NCI-H1417 (cell line): ENCODE results near the gene SLC39A11.
A peak's percentile ranks its signal among the peaks of the same experiment; 100 is the strongest.
"Not testable (repeated sequence)": the region's sequence is repeated elsewhere in the genome, so short reads cannot be mapped to it uniquely, and the experiment has no call there.

Experiments used
- DNase-seq, 3 experiments: peaks; one replicate each; lab custom pipeline; 2025; lab: John Stamatoyannopoulos, UW

The SLC39A11 gene

GRCh38 chr17:72916991-72917390 is 175.5 kb downstream of the SLC39A11 start:
- no peak for DNase-seq

GRCh38 chr17:72915625-72916081 is 176.8 kb downstream of the SLC39A11 start:
- no peak for DNase-seq

GRCh38 chr17:72913142-72913682 is 179.3 kb downstream of the SLC39A11 start:
- DNase-seq = no peak

- DNase-seq = no peak
Measured at GRCh38 chr17:72906306-72906705, 186.2 kb downstream of the SLC39A11 start.

- no peak for DNase-seq
Measured at GRCh38 chr17:72903522-72903921, 189.0 kb downstream of the SLC39A11 start.

GRCh38 chr17:72901657-72902056 is 190.8 kb downstream of the SLC39A11 start:
- no peak for DNase-seq

GRCh38 chr17:72901083-72901482 is 191.4 kb downstream of the SLC39A11 start:
- peak in 2 of 3 experiments; percentile 47 to 64 for DNase-seq

- peak in 2 of 3 experiments; percentile 56 to 91 for DNase-seq
Measured at GRCh38 chr17:72900654-72900971, 191.9 kb downstream of the SLC39A11 start.

GRCh38 chr17:72898725-72899124 is 193.8 kb downstream of the SLC39A11 start:
- no peak for DNase-seq

GRCh38 chr17:72896288-72896687 is 196.2 kb downstream of the SLC39A11 start:
- DNase-seq = not testable (repeated sequence)

- DNase-seq = no peak
Measured at GRCh38 chr17:72891627-72892026, 200.9 kb downstream of the SLC39A11 start.

GRCh38 chr17:72890711-72891110 is 201.8 kb downstream of the SLC39A11 start:
- DNase-seq = no peak

GRCh38 chr17:72887917-72888316 is 204.6 kb downstream of the SLC39A11 start:
- no peak for DNase-seq

GRCh38 chr17:72887322-72887721 is 205.2 kb downstream of the SLC39A11 start:
- no peak for DNase-seq

- no peak for DNase-seq
Measured at GRCh38 chr17:72886622-72887021, 205.9 kb downstream of the SLC39A11 start.

GRCh38 chr17:72884066-72884465 is 208.4 kb downstream of the SLC39A11 start:
- no peak for DNase-seq

GRCh38 chr17:72883351-72883750 is 209.1 kb downstream of the SLC39A11 start:
- DNase-seq = no peak

- no peak for DNase-seq
Measured at GRCh38 chr17:72882426-72882825, 210.1 kb downstream of the SLC39A11 start.

GRCh38 chr17:72879877-72880276 is 212.6 kb downstream of the SLC39A11 start:
- DNase-seq = no peak

GRCh38 chr17:72878975-72879660 is 213.4 kb downstream of the SLC39A11 start:
- DNase-seq = no peak

GRCh38 chr17:72877348-72877747 is 215.1 kb downstream of the SLC39A11 start:
- DNase-seq = no peak

- no peak for DNase-seq
Measured at GRCh38 chr17:72876413-72876812, 216.1 kb downstream of the SLC39A11 start.

- DNase-seq = no peak
Measured at GRCh38 chr17:72875361-72875760, 217.1 kb downstream of the SLC39A11 start.

- no peak for DNase-seq
Measured at GRCh38 chr17:72872396-72872795, 220.1 kb downstream of the SLC39A11 start.
